Mononuclear cell (primary cell): ENCODE data around the gene CCL27. TPM values are rescaled to one million over a fixed set of nuclear protein-coding genes. Genes with fewer than 3 reads are reported as not detected.

Experiments used
- H3K27me3 ChIP-seq: 2 replicates; pipeline ENCODE4 v1.6.0; 2011; ENCODE audit warnings: low read length, control low read depth; ENCODE audit not compliant: insufficient read depth
- H3K4me1 ChIP-seq: 2 replicates; pipeline ENCODE4 v1.5.1; 2011; ENCODE audit warnings: mild to moderate bottlenecking, low read length, control low read depth; ENCODE audit not compliant: insufficient read depth
- H3K4me3 ChIP-seq: 2 replicates; pipeline ENCODE4 v1.5.1; 2011; ENCODE audit warnings: mild to moderate bottlenecking, low read length, moderate library complexity
- H3K9me3 ChIP-seq: 2 replicates; pipeline ENCODE4 v1.5.1; 2011; ENCODE audit warnings: low read depth, mild to moderate bottlenecking, control low read depth, low read length
- total RNA-seq: library from RNA; depleted of rRNA; stranded (reverse); fragments of >200 nt; gene quantifications from one replicate; pipeline ENCODE4 v1.2.3, GENCODE V29; 2012

The CCL27 gene
- total RNA-seq: 0.21 TPM

- H3K4me3 ChIP-seq: no peak within 1 kb of the TSS
- H3K27me3 ChIP-seq: no peaks in the 10 kb centered on the region
- peaks cover 39% of the 10 kb centered on the region for H3K4me1 ChIP-seq
- no peaks in the 10 kb centered on the region for H3K9me3 ChIP-seq
Observed at GRCh38 chr9:34662526-34663302, at the start of gene CCL27. TSS of gene CCL27 (minus strand) at chr9:34662657. CDS start at chr9:34662633, 24 bp downstream.

- Histone ChIP-seq H3K9me3 (no peaks in the 10 kb centered on the region), H3K4me1 (no peaks in the 10 kb centered on the region), H3K27me3 (peaks cover 3% of the 10 kb centered on the region), H3K4me3 (no peak overlapping the region)
Observed at GRCh38 chr9:34712140-34712539, 49.7 kb upstream of the CCL27 start.

- Histone ChIP-seq H3K27me3 (peaks cover 3% of the 10 kb centered on the region), H3K4me3 (no peak within 1 kb of the TSS), H3K4me1 (no peaks in the 10 kb centered on the region), H3K9me3 (no peaks in the 10 kb centered on the region)
Observed at GRCh38 chr9:34710023-34710422, 47.6 kb upstream of the CCL27 start, which contains the start of gene CCL21. TSS of gene CCL21 (minus strand) at chr9:34710136. CDS start at chr9:34710066, 70 bp downstream.

- Histone ChIP-seq H3K4me3 (no peak overlapping the region), H3K4me1 (no peaks in the 10 kb centered on the region), H3K9me3 (no peaks in the 10 kb centered on the region), H3K27me3 (peaks cover 3% of the 10 kb centered on the region)
Observed at GRCh38 chr9:34709196-34709978, 46.9 kb upstream of the CCL27 start.

- H3K27me3 ChIP-seq: no peaks in the 10 kb centered on the region
- H3K9me3 ChIP-seq: no peaks in the 10 kb centered on the region
- peaks cover under 1% of the 10 kb centered on the region for H3K4me1 ChIP-seq
- no peak overlapping the region for H3K4me3 ChIP-seq
Observed at GRCh38 chr9:34707130-34707529, 44.7 kb upstream of the CCL27 start.

- H3K9me3 ChIP-seq: no peaks in the 10 kb centered on the region
- peak overlapping the region; percentile 32 for H3K4me3 ChIP-seq
- H3K4me1 ChIP-seq: peaks cover 15% of the 10 kb centered on the region
- H3K27me3 ChIP-seq: peaks cover 14% of the 10 kb centered on the region
Observed at GRCh38 chr9:34701769-34702736, 39.6 kb upstream of the CCL27 start.

GRCh38 chr9:34701023-34701768, 38.7 kb upstream of the CCL27 start:
- Histone ChIP-seq H3K4me1 (peaks cover 15% of the 10 kb centered on the region), H3K9me3 (no peaks in the 10 kb centered on the region), H3K27me3 (peaks cover 14% of the 10 kb centered on the region), H3K4me3 (peak overlapping the region; percentile 32)

GRCh38 chr9:34694811-34695210, 32.4 kb upstream of the CCL27 start:
- Histone ChIP-seq H3K4me1 (peaks cover 14% of the 10 kb centered on the region), H3K27me3 (peaks cover 2% of the 10 kb centered on the region), H3K4me3 (no peak overlapping the region), H3K9me3 (no peaks in the 10 kb centered on the region)

- H3K4me3 ChIP-seq: no peak overlapping the region
- H3K4me1 ChIP-seq: peaks cover 14% of the 10 kb centered on the region
- no peaks in the 10 kb centered on the region for H3K27me3 ChIP-seq
- no peaks in the 10 kb centered on the region for H3K9me3 ChIP-seq
Observed at GRCh38 chr9:34693560-34693959, 31.1 kb upstream of the CCL27 start.

- Histone ChIP-seq H3K4me3 (no peak overlapping the region), H3K4me1 (peaks cover 15% of the 10 kb centered on the region), H3K9me3 (no peaks in the 10 kb centered on the region), H3K27me3 (no peaks in the 10 kb centered on the region)
Observed at GRCh38 chr9:34691936-34692315, 29.5 kb upstream of the CCL27 start.

- no peaks in the 10 kb centered on the region for H3K9me3 ChIP-seq
- no peaks in the 10 kb centered on the region for H3K27me3 ChIP-seq
- peaks cover 18% of the 10 kb centered on the region for H3K4me1 ChIP-seq
- H3K4me3 ChIP-seq: no peak within 1 kb of the TSS
Observed at GRCh38 chr9:34690983-34691935, 28.8 kb upstream of the CCL27 start, which contains the start of gene CCL19. TSS of gene CCL19 (minus strand) at chr9:34691276. CDS start at chr9:34691139, 137 bp downstream.

GRCh38 chr9:34689512-34689911, 27.1 kb upstream of the CCL27 start:
- Histone ChIP-seq H3K27me3 (no peaks in the 10 kb centered on the region), H3K4me3 (no peak overlapping the region), H3K4me1 (peaks cover 18% of the 10 kb centered on the region), H3K9me3 (no peaks in the 10 kb centered on the region)

GRCh38 chr9:34689116-34689470, 26.6 kb upstream of the CCL27 start:
- Histone ChIP-seq H3K4me1 (peaks cover 18% of the 10 kb centered on the region), H3K9me3 (no peaks in the 10 kb centered on the region), H3K27me3 (no peaks in the 10 kb centered on the region), H3K4me3 (no peak overlapping the region)
